HCT116 (cell line): ENCODE data around the gene HAX1.

ENCODE experiments used
- CEBPB ChIP-seq: IDR thresholded peaks from 2 replicates; pipeline ENCODE4 v1.6.1; 2012; ENCODE audit warnings: low read depth
- EZH2 ChIP-seq: fragments of 200-600 bp; sonication (generic); IDR thresholded peaks from 2 replicates; pipeline ENCODE4 v1.6.1; 2017; ENCODE audit warnings: antibody characterized with exemption, mixed run types
- EZH2phosphoT487 ChIP-seq: fragments of 200-600 bp; IDR thresholded peaks from 2 replicates; pipeline ENCODE4 v1.6.1; 2018; ENCODE audit warnings: antibody characterized with exemption, borderline replicate concordance
- POLR2A ChIP-seq: IDR thresholded peaks from 2 replicates; pipeline ENCODE4 v1.7.0; 2011; ENCODE audit warnings: borderline replicate concordance; ENCODE audit not compliant: insufficient read depth, insufficient read length; ENCODE audit errors: extremely low read depth
- POLR2AphosphoS5 ChIP-seq: IDR thresholded peaks from 2 replicates; pipeline ENCODE4 v1.6.1; 2011; ENCODE audit warnings: mild to moderate bottlenecking, low read depth, low read length, moderate library complexity
- ZFX ChIP-seq: fragments of 450-650 bp; IDR thresholded peaks from 2 replicates; pipeline ENCODE4 v1.6.1; 2017
- TF ChIP-seq, protein P1 (sequence below), 3 experiments: fragments of 200-600 bp in 1 of 3; sonication (generic) in 1 of 3; IDR thresholded peaks in 2 of 3; conservative IDR thresholded peaks in 1 of 3; 2 replicates each; pipeline ENCODE4 v1.5.1; 2012 to 2017; ENCODE audit warnings: low read depth in 2 of 3, low read length in 2 of 3, antibody characterized with exemption in 1 of 3, borderline replicate concordance in 1 of 3, control low read depth in 1 of 3, mild to moderate bottlenecking in 1 of 3, mixed read lengths in 1 of 3, mixed run types in 1 of 3, moderate library complexity in 1 of 3; ENCODE audit not compliant: insufficient read depth in 1 of 3
- TF ChIP-seq, protein P2 (sequence below): IDR thresholded peaks from 2 replicates; pipeline ENCODE4 v1.6.1; 2012; ENCODE audit warnings: low read depth
- TF ChIP-seq, protein P3 (sequence below): IDR thresholded peaks from 2 replicates; pipeline ENCODE4 v1.6.1; 2012

DNA sequence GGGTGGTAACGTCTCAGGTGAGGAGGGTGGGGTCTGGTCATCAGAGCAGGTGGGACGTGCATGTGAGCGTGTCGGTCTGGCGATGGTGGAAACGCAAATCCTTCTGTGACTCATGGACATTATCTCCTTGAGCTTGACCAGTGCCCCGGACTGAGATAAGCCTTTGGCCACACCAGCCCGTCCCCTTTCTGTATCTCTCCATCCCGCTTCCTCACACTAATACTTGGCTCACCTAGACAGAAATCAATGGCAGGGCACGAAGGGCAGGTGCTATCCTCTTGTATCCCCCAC is 40.6 kb downstream of the HAX1 start:
- no peak for TF ChIP-seq POLR2AphosphoS5
- TF ChIP-seq, protein P1, sequence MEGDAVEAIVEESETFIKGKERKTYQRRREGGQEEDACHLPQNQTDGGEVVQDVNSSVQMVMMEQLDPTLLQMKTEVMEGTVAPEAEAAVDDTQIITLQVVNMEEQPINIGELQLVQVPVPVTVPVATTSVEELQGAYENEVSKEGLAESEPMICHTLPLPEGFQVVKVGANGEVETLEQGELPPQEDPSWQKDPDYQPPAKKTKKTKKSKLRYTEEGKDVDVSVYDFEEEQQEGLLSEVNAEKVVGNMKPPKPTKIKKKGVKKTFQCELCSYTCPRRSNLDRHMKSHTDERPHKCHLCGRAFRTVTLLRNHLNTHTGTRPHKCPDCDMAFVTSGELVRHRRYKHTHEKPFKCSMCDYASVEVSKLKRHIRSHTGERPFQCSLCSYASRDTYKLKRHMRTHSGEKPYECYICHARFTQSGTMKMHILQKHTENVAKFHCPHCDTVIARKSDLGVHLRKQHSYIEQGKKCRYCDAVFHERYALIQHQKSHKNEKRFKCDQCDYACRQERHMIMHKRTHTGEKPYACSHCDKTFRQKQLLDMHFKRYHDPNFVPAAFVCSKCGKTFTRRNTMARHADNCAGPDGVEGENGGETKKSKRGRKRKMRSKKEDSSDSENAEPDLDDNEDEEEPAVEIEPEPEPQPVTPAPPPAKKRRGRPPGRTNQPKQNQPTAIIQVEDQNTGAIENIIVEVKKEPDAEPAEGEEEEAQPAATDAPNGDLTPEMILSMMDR (IDR thresholded peaks at IDR 0.05 in 2 of 3, conservative IDR thresholded peaks at IDR 0.05 in 1 of 3; ENCODE audit: borderline replicate concordance in 1 of 3, insufficient read depth in 1 of 3, low read depth in 2 of 3, low read length in 2 of 3): no peak
- no peak for TF ChIP-seq EZH2
- TF ChIP-seq ZFX: no peak
- TF ChIP-seq, protein P2, sequence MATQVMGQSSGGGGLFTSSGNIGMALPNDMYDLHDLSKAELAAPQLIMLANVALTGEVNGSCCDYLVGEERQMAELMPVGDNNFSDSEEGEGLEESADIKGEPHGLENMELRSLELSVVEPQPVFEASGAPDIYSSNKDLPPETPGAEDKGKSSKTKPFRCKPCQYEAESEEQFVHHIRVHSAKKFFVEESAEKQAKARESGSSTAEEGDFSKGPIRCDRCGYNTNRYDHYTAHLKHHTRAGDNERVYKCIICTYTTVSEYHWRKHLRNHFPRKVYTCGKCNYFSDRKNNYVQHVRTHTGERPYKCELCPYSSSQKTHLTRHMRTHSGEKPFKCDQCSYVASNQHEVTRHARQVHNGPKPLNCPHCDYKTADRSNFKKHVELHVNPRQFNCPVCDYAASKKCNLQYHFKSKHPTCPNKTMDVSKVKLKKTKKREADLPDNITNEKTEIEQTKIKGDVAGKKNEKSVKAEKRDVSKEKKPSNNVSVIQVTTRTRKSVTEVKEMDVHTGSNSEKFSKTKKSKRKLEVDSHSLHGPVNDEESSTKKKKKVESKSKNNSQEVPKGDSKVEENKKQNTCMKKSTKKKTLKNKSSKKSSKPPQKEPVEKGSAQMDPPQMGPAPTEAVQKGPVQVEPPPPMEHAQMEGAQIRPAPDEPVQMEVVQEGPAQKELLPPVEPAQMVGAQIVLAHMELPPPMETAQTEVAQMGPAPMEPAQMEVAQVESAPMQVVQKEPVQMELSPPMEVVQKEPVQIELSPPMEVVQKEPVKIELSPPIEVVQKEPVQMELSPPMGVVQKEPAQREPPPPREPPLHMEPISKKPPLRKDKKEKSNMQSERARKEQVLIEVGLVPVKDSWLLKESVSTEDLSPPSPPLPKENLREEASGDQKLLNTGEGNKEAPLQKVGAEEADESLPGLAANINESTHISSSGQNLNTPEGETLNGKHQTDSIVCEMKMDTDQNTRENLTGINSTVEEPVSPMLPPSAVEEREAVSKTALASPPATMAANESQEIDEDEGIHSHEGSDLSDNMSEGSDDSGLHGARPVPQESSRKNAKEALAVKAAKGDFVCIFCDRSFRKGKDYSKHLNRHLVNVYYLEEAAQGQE: no peak
- no peak for TF ChIP-seq POLR2A
- TF ChIP-seq CEBPB: no peak
- TF ChIP-seq, protein P3, sequence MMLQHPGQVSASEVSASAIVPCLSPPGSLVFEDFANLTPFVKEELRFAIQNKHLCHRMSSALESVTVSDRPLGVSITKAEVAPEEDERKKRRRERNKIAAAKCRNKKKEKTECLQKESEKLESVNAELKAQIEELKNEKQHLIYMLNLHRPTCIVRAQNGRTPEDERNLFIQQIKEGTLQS: no peak
- no peak for TF ChIP-seq EZH2phosphoT487
